GM12864 (cell line): Measurements from ENCODE around the gene TMEM258.

Experiments used
- DNase-seq: peaks from one replicate; pipeline ENCODE4 v3.0.0-alpha.2; 2011; ENCODE audit warnings: low read depth
- H3K4me3 ChIP-seq: 2 replicates; pipeline ENCODE4 v1.5.1; 2011; ENCODE audit warnings: mild to moderate bottlenecking, low read depth, low read length, control low read depth
- CTCF ChIP-seq: IDR thresholded peaks from 2 replicates; pipeline ENCODE4 v1.5.1; 2011; ENCODE audit warnings: low read depth, mild to moderate bottlenecking, moderate library complexity, low read length, control low read depth, inconsistent platforms; ENCODE audit errors: missing control alignments

The TMEM258 gene

GRCh38 chr11:61814247-61814957 is 22.0 kb upstream of the TMEM258 start:
- no peak for DNase-seq
- peak overlapping the region; percentile 84 for H3K4me3 ChIP-seq
- TF ChIP-seq CTCF: no peak

GRCh38 chr11:61812736-61813411 is 20.5 kb upstream of the TMEM258 start:
- no peak for DNase-seq
- H3K4me3 ChIP-seq: no peak overlapping the region
- no peak for TF ChIP-seq CTCF

GRCh38 chr11:61811831-61812230 is 19.4 kb upstream of the TMEM258 start:
- DNase-seq: no peak
- H3K4me3 ChIP-seq: no peak overlapping the region
- no peak for TF ChIP-seq CTCF

GRCh38 chr11:61810671-61811175 is 18.3 kb upstream of the TMEM258 start:
- no peak overlapping the region for H3K4me3 ChIP-seq
- DNase-seq: no peak
- no peak for TF ChIP-seq CTCF

GRCh38 chr11:61806785-61807184 is 14.4 kb upstream of the TMEM258 start:
- H3K4me3 ChIP-seq: no peak overlapping the region
- DNase-seq: no peak
- TF ChIP-seq CTCF: no peak

GRCh38 chr11:61805146-61805545 is 12.7 kb upstream of the TMEM258 start:
- H3K4me3 ChIP-seq: no peak overlapping the region
- TF ChIP-seq CTCF: no peak

More at GRCh38 chr11:61805146-61805545, 12.7 kb upstream of the TMEM258 start:
- no peak for DNase-seq
